Measurements from ENCODE around the gene SPINK6.
A peak's percentile ranks its signal among the peaks of the same experiment; 100 is the strongest.

Gene SPINK6, protein sequence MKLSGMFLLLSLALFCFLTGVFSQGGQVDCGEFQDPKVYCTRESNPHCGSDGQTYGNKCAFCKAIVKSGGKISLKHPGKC

DNA sequence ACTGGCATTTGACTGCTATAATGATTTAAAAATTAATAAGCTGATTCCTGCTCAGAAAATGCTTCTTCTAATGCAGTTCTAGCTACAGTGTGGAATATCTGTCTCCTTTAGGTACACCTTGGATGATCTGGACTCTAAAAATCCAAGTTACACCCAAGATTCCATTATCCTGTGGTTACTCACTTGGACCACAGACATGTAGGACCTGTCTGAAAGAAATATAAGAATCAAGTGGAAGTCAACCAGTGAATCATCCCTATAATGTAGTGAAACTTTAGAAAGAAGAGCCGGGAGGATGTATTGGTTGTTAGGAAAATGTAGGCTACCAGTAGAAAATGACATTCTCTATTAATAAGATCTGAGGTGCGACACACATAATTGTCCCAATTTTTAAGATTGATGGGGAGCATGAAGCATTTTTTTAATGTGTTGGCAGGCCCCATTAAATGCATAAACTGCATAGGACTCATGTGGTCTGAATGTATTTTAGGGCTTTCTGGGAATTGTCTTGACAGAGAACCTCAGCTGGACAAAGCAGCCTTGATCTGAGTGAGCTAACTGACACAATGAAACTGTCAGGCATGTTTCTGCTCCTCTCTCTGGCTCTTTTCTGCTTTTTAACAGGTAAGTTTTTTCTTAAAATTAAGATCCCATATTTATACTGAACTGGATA lies at the start of gene SPINK6:
TSS of gene SPINK6 (plus strand) at position 512 of the 673 bp plus-strand sequence. CDS start at position 567, 55 bp downstream.
- no peak for DNase-seq

DNA sequence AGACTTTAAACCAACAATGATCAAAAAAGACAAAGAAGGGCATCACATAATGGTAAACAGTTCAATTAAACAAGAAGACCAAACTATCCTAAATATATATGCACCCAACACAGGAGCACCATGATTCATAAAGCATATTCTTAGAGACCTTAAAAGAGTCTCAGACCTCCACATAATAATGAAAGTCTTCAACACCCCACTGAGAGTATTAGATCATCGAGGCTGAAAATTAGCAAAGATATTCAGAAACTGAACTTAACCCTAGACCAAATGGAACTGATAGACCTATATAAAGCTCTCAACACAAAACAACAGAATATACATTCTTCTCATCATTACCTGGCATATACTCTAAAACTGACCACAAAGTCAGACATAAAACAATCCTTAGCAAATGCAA lies 46.2 kb upstream of the SPINK6 start:
- no peak for DNase-seq

DNA sequence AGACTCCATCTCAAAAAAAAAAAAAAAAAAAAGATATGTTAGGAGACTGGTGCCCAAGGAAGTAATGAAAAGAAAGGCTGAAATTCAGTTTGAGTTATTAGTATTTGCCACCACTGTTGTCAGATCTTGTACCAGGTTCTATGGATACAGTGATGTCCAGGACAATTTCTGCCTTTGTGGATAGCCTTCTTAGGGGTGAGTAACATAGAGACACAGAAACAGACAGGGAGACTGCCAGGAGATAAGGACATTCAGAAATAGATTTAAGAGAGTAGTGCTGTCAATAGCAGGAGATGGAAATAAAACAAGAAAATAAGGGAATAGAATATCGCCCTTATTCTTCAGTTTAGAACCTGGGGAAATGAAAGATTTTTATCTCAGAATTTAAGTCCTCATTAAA lies 40.8 kb upstream of the SPINK6 start:
- DNase-seq = no peak

DNA sequence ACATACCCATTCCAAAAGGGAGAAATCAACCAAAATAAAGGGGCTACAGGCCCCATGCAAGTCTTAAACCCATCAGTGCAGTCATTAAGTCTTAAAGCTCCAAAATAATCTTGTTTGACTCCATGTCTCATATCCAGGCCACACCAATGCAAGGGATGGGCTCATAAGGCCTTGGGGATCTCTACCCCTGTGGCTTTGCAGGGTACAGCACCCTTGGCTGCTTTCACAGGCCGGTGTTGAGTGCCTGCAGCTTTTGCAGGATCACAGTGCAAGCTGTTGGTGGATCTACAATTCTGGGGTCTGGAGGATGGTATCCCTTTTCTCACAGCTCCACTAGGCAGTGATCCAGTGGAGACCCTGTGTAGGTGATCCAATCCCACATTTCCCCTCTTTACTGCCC lies 39.5 kb upstream of the SPINK6 start:
- no peak for DNase-seq

DNA sequence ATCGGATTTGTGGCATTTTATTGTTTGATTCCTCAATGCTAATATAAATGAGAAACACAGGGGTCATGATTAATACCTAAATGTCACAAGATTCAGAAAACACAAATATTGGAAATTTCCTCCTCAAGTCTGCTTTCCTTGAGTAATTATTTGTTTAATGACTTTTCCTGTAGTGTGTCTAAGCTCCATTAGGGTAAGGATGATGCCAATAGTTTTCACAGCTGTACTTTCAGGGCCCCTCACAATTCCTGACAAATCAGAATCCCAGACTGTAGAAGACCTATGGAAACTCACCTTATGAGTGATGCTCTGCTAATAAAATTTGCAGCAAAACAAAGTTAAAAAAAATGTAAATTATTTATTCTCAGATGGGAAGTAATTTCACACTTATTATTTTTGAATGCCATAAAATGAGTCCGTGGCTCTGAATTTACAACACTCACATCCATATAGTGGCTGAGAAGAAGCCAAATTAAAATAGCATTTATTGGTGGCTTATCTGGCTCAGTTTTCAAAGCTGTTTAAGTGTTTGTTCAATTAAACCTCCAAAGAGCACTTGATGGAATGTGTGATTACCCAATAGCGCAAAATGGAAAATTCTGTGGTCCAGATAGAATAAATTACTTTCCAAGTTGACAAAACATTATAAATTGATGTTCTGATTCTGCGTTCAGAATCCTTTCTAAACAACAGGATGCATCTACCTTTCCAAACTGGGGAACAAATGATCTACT lies 36.1 kb upstream of the SPINK6 start:
- no peak for DNase-seq

DNA sequence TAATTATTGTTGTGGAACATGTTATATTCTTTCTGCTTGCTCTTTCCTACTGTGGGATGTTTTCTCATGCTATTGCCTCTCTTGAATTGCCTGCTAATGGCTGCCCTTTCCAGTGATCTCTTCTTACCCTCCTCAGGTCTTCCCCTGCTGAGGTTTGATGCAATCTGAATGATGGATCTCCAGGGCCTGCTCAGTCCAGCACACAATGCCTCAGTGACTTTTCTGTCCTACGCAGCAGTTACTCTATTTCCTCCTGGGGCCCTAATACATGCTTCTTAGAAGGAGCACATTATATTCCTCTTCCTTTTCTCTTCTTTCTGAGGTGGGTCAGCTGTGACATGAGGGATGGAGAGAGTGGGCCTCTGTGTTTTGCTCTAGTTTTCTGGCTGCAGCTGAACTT lies 34.6 kb upstream of the SPINK6 start, which contains the start of gene SPINK14:
TSS of gene SPINK14 (plus strand) at position 301 of the 400 bp plus-strand sequence. CDS start 1,187 bp downstream, outside the sequence.
- DNase-seq = no peak

DNA sequence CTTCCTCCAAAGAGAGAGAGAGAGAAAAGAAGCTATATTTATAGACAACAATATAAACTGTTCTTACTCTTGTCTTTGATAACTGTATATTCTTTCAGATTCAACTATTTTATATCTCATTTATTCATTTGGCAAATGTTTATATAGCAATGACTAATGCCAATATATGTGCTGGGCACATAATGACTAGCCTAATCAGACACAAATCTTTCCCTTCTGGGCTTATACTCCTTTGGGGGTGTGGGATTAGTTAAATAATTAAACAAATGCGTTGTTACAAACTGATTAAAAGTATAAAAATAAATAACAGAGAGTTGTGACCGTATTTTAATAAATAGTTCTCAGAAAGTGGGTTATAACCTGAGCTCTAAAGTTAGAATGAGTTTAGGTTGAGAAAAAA lies 30.5 kb upstream of the SPINK6 start:
- DNase-seq = no peak

DNA sequence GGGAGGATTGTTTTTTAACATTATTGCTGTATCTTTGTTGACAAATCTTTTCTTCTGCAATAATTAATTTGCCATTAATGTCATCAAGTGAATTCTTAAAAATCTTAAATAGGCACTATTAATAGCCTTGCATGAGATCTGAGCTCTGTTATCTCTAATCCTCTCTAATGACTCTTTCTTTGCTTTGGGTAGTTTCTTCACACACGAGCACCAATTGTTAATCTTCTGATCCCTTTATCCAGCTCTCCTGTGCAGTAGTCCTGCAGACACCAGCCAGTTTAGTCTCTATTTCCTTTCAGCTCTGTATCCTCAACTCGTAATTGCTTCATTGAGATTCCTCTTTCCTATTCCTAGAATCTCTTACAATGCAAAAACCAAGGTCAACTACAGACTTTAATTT lies 26.4 kb upstream of the SPINK6 start:
- no peak for DNase-seq

DNA sequence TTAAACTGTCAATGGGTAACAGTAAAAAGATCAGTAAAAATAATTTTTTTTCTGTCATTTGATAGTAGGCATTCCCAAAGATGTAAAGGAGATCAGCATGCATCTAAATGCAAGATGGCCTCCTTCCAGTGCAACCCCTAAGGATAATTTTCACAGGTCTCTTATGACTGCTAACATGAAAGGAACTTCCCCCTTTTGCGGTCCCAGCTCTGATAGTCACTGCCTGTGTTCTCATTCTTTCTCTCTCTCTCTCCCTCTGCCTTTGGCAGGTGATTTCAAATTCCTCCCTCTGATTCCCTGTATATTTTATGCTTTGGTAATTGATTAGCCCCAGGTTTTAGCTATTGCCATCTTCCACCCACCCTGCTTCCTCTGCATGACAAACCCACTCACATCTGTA lies 25.6 kb upstream of the SPINK6 start:
- DNase-seq = no peak

DNA sequence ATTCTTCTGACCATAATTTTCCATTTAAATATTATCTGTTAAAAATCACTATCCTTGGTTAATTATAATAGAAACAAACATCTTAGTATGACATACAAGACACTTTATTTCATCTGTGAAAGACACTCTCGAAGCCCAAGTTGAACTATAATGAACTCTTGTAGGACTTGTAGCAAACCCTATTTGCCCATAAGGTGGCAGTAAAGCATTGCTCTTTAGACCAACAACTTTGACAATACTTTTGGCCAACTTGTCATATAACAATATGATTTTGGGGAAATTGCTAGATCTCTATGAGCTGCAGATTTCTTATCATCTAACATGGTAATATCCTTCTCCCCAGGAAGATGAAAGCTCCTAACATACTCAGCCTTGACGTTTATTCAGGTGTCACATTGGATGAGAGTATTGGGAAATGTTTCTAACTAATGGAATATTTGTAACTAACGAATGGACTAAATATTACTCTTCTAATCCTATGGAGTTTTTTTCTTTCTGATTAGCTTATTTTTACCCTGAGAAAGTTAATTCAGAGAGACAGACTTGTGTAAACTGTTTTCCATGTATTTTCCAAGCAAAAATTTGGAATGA lies 23.5 kb upstream of the SPINK6 start:
- peak; percentile 41 for DNase-seq

DNA sequence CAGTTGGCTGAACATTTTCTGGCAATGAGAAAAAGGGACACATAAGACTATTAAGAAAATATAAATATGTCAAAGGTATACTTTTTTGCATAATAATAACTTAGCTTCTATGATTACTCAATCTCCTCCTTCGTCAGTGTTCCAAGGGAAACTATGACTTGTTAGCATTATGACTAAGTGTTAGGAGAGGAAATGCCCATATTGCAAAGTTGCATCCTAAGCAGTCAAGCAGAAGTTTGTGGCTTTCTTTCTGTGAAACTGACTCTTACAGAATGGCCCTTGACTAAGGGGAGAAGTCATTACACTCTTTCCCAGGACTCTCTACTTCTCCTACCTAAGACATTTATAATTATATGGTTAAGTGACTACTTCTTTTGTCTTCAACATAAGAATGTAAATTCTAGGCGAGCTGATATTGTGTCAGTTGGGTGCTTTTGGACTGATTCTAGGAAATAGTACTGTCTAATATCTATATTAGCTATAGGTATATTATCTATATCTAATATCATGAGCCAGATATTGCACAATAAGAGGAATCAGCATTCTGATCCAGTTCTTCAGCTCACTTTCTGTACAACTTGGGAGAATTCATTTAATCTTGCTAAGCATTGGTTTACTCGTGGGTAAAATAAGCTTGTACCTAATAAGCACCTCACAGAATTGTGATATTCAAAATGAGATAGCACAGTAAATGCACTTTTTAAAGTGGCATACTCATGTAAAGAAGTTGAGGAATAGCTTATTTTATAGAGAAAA lies 16.4 kb upstream of the SPINK6 start:
- no peak for DNase-seq

DNA sequence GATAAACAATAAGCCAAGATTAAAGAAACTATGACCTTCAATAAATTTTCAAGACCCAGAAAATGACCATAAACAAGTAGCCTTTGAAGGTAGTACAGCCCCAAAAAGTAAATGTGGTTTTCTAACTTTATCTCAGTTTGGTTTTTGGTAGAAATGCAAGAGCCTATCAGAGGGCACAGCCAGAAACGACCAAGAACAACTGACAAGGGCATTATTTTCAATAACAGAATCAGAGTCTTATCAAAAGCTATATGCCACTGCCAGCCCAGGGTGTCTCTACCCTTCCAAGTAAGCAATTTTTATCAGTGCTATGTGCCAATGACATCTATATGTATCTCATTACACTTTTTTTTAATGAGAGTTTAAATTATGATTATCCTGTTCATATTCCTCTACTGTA lies 11.8 kb upstream of the SPINK6 start:
- DNase-seq = no peak

DNA sequence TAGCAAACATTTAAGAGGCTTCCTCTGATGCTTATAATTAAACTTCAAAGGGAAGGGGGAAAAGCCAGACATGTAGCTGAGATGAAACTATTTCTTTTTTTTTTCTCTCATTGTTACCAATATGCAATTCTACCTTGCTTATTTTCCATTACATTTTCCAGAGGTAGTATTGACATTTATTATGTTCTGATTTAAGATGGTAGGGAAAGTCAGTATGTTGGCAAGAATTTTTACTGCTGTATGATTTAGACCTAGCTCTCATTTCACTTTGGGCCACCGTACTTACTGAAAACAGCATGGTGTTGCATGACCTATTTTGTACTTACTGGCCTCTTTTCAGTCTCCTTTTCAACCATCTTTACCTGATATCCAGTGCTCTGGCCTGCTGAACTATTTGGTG lies 9.6 kb upstream of the SPINK6 start:
- no peak for DNase-seq

DNA sequence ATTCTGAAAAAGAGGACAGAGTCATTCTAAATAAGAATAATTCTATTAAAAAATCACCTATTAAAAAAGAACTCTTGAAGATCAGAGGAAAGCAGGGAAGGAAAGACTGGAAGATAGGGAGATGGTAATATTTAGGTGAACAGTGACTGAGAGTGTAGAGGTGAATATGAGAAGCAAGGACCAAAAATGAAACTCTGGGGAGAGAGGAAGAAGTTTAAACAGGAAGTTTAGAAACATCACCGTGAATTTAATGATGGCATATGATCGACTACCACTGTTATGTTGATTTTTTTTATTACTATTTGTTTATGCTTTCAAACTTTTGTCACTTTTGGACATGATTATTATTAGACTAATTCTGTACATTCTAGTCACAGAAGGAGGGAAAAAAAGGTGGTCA lies 1.7 kb upstream of the SPINK6 start:
- no peak for DNase-seq

DNA sequence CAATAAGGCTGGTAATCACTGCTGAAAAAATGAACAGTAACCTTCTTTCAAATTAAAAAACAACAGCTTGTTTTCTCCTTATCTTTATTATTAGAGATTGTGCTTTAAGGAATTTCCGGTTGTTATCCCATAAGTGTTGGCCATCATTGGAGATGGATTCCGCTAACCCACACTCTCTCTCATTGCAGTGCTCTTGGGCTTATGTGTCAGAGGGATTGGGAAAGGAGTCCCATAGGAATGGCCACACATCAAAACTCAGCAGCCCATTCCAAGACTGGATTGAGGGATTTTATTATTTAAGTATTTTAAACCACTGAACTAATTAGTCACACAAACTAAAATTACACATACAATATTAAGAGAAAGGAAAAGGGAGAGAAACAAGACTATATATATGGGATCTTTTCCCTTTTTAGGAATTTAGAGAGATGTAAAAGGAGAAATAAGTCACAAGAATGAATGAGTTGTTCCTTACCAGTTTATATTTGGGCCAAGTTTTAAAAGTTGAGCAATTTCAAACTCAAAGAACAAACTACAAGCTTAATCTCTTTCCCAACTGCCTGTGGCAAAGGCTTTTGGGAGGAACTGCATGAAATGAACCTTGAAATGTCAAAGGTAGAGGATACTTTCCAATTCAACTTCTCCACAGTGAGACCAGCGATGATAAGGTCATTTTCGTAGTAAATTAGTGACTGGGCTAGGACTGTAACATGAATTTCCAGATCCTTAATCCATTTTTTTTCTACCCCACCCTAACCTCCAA lies 2.4 kb downstream of the SPINK6 start:
- DNase-seq = no peak

DNA sequence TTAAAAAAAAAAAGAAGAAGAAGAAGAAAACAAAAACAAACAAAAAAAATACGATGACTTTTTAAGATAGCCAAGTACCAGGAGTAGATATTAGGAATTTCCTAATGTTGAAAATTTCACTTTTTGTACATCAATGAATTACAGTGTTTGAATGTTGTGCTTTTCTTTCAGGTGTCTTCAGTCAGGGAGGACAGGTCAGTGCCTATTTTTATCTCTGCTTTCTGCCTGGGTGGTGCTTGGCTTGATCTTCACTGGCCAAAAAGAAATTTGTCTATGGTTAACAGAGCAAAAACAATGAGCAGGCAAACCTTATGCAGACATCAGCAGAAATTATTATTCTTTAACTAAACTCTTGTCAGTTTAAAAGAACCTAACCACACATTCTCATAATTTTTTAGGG lies 3.0 kb downstream of the SPINK6 start:
- no peak for DNase-seq

DNA sequence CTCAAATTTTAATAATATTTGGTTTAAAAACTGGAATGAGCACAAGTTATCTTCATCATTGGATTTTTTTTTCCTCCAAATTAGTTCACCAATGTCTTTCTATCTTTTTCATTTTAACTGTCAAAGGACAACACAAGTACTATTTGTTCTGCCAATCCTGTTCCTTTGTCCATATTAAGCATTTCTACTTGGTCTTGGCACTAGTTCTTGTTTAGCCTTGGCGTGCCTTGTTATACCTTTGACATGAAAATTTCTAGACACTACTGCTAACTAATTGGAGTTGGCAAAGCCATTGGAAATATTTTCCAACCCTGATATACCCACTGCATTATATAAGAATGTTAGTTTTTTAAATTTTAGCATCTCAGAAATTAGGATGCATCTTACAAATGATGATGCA lies 3.8 kb downstream of the SPINK6 start:
- no peak for DNase-seq

DNA sequence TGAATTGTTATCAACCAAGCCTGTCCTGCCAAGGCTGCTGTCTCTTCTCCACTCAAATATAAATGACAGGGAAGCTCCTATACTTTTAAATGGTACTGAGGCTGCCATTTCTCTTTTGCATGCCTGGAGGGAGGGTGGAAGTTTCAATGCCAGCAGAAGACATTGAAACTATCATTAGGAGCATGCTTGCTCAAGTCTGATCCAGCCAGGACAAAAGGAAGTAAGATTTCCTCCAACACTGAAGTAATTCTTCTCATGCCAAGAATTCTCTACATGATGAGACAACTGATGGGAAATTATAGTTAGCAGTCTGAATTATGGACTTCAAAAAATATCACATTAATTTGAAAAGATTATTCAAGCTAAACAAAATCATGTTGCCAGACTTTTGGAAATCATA lies 5.4 kb downstream of the SPINK6 start:
- no peak for DNase-seq

DNA sequence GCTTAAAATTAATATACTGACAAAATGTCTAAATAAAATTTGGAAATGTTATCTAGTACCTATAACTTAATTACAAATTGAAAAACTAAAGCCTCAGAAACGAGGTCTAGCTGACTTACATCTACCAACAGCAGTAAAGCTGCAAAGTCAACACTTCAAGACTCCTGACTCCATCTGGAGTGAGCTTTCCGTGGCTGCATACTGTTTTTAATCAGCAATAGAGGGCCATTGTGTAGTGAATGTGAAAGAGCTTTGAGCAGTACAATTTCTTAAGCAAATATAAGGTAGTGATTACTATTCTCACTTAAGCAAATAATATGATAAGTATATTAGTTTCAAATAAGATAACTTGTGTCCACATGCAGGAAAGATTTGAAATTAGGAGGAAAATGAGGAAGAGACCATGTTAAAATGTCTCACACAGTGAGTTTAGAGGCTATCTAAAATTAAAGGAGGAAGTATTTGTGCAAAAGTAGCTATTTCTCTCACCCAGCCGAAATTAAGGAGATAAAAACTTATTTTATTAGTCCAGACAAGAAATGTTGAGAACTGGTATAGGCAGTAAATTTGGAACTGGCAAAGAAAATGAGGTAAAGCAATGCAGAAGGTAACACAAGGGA lies 6.4 kb downstream of the SPINK6 start:
- peak; percentile 11 for DNase-seq

DNA sequence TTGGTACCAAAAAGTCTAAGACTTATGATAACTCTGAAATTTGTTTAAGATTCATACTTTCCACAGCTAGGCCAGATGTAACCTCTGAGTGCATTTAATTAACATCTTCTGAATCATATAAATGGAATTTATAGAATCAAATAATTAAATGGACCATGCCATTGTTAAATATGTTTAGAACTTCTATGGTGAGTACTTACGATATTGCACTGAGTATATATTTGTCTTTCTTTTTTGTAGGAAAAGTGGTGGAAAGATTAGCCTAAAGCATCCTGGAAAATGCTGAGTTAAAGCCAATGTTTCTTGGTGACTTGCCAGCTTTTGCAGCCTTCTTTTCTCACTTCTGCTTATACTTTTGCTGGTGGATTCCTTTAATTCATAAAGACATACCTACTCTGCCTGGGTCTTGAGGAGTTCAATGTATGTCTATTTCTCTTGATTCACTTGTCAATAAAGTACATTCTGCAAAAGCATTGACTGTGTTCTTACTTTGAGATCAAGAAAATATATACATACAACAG lies 11.9 kb downstream of the SPINK6 start:
- DNase-seq = no peak

DNA sequence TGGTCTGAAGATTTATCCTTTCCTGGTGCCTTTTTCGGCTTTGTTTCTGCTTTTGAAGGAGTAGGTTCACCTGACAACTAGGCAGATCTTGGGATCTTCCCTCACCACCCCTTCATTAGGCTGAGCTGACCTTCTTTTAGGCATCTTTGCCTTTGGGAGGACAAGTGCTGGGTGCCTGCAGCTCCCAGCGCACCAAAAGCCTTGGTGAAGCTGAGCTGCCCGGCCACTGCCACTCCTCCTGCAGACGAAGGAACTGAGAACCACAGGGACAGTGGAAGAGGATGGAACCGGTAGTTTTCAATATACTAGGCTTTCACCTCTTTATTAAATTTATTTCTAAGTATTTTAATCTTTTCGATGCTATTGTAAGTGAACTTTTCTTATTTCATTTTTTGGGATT lies 18.7 kb downstream of the SPINK6 start:
- no peak for DNase-seq

Data from NCI-H1092 treated with DMSO at 0.1 percent for 48 hours (cell line).